Mammary epithelial cell (primary cell): ENCODE measurements around the gene TBX5.

Experiments used
- EZH2 ChIP-seq: IDR thresholded peaks from 2 replicates; pipeline ENCODE4 v1.6.1; 2012; ENCODE audit warnings: low read length, inconsistent platforms, borderline replicate concordance
- TF ChIP-seq, protein P1 (sequence below), 2 donors: IDR thresholded peaks in 1 of 2; conservative IDR thresholded peaks in 1 of 2; 2 replicates each; pipeline ENCODE4 v1.5.1; 2011 to 2012; ENCODE audit warnings: inconsistent platforms in 2 of 2, low read length in 2 of 2, mild to moderate bottlenecking in 2 of 2, control low read depth in 1 of 2, low read depth in 1 of 2; ENCODE audit not compliant: insufficient read depth in 1 of 2; ENCODE audit errors: extremely low read depth in 1 of 2

DNA sequence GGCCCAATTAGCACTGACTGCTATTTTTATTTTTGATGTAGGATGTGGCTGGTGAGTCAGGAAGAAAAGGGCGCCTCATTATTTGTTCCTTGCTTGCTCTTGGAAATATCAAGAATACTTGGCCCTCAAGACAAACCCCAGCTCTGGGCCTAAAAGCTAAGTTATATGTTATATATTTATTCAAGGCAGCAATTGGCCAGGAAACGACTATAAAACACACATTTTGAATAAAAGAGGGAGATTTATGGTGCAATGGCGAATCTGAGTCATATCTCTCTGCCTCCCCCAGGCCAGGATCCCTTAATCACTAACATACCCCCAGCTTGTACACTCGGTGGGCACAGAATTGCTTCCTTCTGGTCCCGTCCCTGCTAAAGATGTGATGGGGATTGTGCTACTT, 63.3 kb downstream of the TBX5 start:
- TF ChIP-seq, protein P1, sequence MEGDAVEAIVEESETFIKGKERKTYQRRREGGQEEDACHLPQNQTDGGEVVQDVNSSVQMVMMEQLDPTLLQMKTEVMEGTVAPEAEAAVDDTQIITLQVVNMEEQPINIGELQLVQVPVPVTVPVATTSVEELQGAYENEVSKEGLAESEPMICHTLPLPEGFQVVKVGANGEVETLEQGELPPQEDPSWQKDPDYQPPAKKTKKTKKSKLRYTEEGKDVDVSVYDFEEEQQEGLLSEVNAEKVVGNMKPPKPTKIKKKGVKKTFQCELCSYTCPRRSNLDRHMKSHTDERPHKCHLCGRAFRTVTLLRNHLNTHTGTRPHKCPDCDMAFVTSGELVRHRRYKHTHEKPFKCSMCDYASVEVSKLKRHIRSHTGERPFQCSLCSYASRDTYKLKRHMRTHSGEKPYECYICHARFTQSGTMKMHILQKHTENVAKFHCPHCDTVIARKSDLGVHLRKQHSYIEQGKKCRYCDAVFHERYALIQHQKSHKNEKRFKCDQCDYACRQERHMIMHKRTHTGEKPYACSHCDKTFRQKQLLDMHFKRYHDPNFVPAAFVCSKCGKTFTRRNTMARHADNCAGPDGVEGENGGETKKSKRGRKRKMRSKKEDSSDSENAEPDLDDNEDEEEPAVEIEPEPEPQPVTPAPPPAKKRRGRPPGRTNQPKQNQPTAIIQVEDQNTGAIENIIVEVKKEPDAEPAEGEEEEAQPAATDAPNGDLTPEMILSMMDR (conservative IDR thresholded peaks at IDR 0.05 in 1 of 2, IDR thresholded peaks at IDR 0.05 in 1 of 2; ENCODE audit: extremely low read depth in 1 of 2, insufficient read depth in 1 of 2, low read depth in 1 of 2, low read length in 2 of 2), result no peak
- TF ChIP-seq EZH2, result no peak
